ENCODE results near the gene RS1.

GRCh38 chrX:18676050-18676449, 4.1 kb upstream of the RS1 start:
- no peak for TF ChIP-seq POLR2A (IDR thresholded peaks at IDR 0.05)
- TF ChIP-seq, protein P1, sequence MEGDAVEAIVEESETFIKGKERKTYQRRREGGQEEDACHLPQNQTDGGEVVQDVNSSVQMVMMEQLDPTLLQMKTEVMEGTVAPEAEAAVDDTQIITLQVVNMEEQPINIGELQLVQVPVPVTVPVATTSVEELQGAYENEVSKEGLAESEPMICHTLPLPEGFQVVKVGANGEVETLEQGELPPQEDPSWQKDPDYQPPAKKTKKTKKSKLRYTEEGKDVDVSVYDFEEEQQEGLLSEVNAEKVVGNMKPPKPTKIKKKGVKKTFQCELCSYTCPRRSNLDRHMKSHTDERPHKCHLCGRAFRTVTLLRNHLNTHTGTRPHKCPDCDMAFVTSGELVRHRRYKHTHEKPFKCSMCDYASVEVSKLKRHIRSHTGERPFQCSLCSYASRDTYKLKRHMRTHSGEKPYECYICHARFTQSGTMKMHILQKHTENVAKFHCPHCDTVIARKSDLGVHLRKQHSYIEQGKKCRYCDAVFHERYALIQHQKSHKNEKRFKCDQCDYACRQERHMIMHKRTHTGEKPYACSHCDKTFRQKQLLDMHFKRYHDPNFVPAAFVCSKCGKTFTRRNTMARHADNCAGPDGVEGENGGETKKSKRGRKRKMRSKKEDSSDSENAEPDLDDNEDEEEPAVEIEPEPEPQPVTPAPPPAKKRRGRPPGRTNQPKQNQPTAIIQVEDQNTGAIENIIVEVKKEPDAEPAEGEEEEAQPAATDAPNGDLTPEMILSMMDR (IDR thresholded peaks at IDR 0.05), result no peak

Measured in esophagus squamous epithelium (tissue), 4 donors.